ENCODE results near the gene DAB1. TPM values are rescaled to one million over a fixed set of nuclear protein-coding genes. Genes with fewer than 3 reads are reported as not detected.

The DAB1 gene
- total RNA-seq, 1 donor, result 0.45 TPM

DNA sequence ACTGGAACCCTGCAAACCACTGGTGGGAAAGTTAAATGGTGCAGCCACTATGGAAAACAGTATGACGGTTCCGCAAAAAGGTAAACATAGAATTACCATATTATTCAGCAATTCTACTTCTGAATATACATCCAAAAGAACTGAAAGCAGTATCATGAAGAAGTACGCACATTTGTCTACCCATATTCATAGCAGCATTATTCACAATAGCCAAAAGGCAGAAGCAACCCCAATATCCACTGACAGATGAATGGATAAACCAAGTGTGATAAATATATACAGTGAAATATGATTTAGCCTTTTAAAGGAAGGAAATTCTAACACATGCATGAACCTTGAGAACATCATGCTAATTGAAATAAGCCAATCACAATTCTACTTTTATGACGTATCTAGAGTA, 39.6 kb downstream of the DAB1 start:
- no peak for DNase-seq (ENCODE audit: low read depth)
- no peak overlapping the region for H3K4me3 ChIP-seq (ENCODE audit: low read depth, low read length)
- TF ChIP-seq, protein P1, sequence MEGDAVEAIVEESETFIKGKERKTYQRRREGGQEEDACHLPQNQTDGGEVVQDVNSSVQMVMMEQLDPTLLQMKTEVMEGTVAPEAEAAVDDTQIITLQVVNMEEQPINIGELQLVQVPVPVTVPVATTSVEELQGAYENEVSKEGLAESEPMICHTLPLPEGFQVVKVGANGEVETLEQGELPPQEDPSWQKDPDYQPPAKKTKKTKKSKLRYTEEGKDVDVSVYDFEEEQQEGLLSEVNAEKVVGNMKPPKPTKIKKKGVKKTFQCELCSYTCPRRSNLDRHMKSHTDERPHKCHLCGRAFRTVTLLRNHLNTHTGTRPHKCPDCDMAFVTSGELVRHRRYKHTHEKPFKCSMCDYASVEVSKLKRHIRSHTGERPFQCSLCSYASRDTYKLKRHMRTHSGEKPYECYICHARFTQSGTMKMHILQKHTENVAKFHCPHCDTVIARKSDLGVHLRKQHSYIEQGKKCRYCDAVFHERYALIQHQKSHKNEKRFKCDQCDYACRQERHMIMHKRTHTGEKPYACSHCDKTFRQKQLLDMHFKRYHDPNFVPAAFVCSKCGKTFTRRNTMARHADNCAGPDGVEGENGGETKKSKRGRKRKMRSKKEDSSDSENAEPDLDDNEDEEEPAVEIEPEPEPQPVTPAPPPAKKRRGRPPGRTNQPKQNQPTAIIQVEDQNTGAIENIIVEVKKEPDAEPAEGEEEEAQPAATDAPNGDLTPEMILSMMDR (IDR thresholded peaks at IDR 0.05; ENCODE audit: insufficient read depth, low read length), result no peak

DNA sequence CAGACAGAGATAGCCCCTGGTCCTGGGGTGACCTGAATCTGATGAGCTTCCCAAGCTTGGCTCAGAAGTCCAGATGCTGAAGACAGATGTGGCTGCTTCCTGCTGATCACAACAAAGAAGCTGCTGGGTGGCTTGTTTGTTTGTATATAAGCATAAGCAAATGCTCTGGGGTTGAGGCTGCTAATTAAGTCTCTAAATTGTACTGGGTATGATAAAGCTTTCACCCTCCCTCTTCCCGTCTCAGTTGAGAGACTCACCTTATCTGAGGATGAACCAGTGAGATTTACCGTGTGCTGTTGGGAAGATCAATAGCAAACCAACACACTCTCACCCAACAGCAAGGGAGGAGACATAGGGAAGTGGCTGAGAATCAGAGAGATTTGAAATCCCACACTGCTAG, 42.0 kb downstream of the DAB1 start:
- TF ChIP-seq, protein P1 (IDR thresholded peaks at IDR 0.05; ENCODE audit: insufficient read depth, low read length), result no peak
- DNase-seq (ENCODE audit: low read depth), result no peak
- H3K4me3 ChIP-seq (ENCODE audit: low read depth, low read length), result no peak overlapping the region

DNA sequence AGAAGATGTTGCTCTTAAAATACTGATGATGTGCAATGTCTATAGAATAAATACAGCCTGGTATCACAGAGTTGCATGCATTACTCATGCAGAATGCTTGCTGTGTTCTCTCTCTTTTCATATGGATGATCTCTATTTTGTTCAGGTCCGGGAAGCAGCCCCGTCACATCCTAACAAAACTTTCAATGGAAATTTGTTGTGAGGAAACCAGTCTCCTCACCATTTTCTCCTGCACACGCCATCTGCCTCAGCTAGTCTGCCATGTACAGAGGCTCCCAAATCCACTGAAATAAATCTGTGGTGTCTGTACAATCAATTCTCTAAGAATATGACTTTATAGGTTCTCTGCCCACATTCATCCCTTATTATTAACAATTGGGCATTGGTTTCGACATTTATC, 42.4 kb downstream of the DAB1 start:
- no peak overlapping the region for H3K4me3 ChIP-seq (ENCODE audit: low read depth, low read length)
- no peak for DNase-seq (ENCODE audit: low read depth)
- TF ChIP-seq, protein P1 (IDR thresholded peaks at IDR 0.05; ENCODE audit: insufficient read depth, low read length), result no peak

DNA sequence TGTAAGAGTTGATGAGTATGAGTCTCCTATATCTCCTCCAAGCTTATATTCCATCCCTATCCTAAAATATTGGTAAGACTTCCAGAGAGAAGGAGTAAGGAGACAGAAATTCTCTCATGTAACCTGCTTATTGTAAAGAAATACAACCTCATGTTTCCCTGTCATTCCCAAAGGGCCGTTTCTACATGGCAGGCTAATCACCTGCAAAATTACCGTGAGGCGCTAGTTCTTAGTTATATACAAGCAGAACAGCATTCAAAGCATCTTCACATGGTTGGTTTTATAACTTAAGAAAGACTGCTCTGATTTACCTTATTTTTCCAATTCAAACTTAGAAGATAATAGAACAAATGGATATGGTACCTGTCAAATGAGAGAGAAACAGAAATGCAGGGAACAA, 42.9 kb downstream of the DAB1 start:
- no peak for DNase-seq (ENCODE audit: low read depth)
- H3K4me3 ChIP-seq (ENCODE audit: low read depth, low read length), result no peak overlapping the region
- TF ChIP-seq, protein P1 (IDR thresholded peaks at IDR 0.05; ENCODE audit: insufficient read depth, low read length), result no peak

DNA sequence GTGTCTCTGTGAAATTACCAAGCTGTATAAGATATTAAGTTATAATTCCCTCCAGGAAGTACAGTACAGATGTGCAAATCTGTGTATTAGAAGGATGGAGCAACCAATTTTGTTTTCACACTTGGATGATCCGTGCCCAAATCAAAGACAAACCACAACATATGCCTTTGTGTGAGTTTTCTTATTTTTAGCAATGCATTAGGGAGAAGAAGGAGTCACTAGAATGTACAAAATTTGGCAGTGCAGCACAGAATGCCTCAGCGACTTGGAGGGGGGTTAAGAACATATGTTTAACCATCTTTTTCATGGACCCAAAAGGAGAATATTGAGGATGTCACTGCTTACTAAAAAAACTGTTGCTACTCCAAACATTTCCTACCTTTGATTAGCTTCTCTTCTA, 45.3 kb downstream of the DAB1 start:
- DNase-seq (ENCODE audit: low read depth), result no peak
- TF ChIP-seq, protein P1 (IDR thresholded peaks at IDR 0.05; ENCODE audit: insufficient read depth, low read length), result no peak

DNA sequence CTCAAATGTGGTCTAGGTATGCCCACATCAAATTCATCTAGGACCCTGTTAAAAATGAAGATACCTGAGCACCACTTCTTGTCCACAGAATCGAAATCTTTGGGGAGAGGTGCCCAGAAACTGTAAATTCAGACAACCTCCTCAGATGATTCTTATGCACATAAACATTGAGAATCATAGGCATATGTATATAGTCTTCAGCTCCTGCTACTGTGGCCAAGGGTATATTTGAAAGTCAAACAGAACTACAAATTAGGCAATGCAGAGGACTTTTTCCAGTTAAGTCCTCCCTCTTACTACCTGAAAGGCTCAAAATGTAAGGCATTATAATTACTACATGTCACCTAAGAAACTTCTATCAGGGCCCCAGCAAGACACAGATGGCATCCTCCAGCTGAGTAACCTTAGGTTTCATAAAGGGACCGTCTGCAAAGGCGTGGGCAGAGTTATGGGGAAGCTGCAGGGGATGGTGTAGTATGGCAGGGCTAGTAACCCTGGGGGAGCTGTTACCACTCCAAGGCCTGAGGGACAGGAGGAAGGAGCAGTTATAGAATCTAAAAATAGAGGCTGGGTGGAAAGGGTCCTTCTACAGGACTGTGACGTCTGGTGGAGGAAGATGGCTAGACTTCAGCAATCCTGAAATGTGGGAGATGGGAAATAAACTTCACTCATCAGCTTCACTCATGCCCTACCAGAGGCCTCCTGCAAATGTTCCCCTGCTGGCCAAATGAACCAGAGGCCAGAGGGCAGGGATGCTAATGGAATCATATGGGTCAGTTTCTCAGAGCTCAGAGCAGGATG, 46.3 kb downstream of the DAB1 start:
- DNase-seq (ENCODE audit: low read depth), result no peak
- TF ChIP-seq, protein P1 (IDR thresholded peaks at IDR 0.05; ENCODE audit: insufficient read depth, low read length), result no peak
- no peak overlapping the region for H3K4me3 ChIP-seq (ENCODE audit: low read depth, low read length)

More for the DNA sequence above, 45.3 kb downstream of the DAB1 start:
- no peak overlapping the region for H3K4me3 ChIP-seq (ENCODE audit: low read depth, low read length)

DNA sequence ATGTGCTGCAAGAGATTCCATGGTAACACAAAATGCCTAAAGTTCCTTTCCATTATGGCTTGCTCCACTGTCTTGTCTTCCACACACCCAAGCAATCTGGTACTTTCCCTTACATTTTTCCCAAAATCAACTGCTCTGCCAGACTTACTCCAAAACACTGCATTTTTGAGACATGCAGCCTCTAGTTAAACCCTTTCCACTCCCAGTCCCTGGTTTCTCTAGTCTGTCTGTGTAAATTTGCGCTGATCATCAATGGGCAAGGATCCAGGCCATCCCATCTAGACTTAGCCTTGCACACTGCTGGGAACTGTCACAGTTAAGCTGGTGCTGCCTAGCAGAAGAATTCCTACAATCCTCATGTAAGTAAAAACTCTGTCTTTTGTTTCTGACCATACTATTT, 47.8 kb downstream of the DAB1 start:
- no peak for DNase-seq (ENCODE audit: low read depth)
- no peak overlapping the region for H3K4me3 ChIP-seq (ENCODE audit: low read depth, low read length)
- TF ChIP-seq, protein P1 (IDR thresholded peaks at IDR 0.05; ENCODE audit: insufficient read depth, low read length), result no peak

All from fibroblast of the aortic adventitia (primary cell).